IgD-negative memory B cell (primary cell): ENCODE measurements around the gene METTL3. TPM values are rescaled to one million over a fixed set of nuclear protein-coding genes. Genes with fewer than 3 reads are reported as not detected.

Experiments used
- H3K27ac Mint-ChIP-seq, 3 donors: one replicate each; pipeline ENCODE4 v1.8.0; 2020 to 2022; ENCODE audit warnings: mild to moderate bottlenecking in 3 of 3, mixed read lengths in 3 of 3, moderate library complexity in 1 of 3
- H3K27me3 Mint-ChIP-seq: one replicate; pipeline ENCODE4 v1.8.0; 2021; ENCODE audit warnings: mixed read lengths
- H3K36me3 Mint-ChIP-seq: one replicate; pipeline ENCODE4 v1.8.0; 2020; ENCODE audit warnings: mild to moderate bottlenecking, mixed read lengths
- H3K4me1 Mint-ChIP-seq, 3 donors: one replicate each; pipeline ENCODE4 v1.8.0; 2020 to 2022; ENCODE audit warnings: mixed read lengths in 3 of 3, mild to moderate bottlenecking in 1 of 3
- H3K4me3 Mint-ChIP-seq, 4 donors: one replicate each; pipeline ENCODE4 v1.8.0; 2020 to 2022; ENCODE audit warnings: mild to moderate bottlenecking in 4 of 4, mixed read lengths in 4 of 4, moderate library complexity in 3 of 4
- H3K9me3 Mint-ChIP-seq, 3 donors: one replicate each; pipeline ENCODE4 v1.8.0; 2020 to 2021; ENCODE audit warnings: mixed read lengths in 3 of 3, mild to moderate bottlenecking in 1 of 3
- polyA plus RNA-seq: library from polyadenylated mRNA; unstranded; fragments of 300-500 nt; fragmentation: Illumina TruSeq; gene quantifications from one replicate; pipeline ENCODE4 v1.2.3, GENCODE V29; 2021

Gene METTL3
- polyA plus RNA-seq, 1 donor from 2014 or later: 20.6 TPM

DNA sequence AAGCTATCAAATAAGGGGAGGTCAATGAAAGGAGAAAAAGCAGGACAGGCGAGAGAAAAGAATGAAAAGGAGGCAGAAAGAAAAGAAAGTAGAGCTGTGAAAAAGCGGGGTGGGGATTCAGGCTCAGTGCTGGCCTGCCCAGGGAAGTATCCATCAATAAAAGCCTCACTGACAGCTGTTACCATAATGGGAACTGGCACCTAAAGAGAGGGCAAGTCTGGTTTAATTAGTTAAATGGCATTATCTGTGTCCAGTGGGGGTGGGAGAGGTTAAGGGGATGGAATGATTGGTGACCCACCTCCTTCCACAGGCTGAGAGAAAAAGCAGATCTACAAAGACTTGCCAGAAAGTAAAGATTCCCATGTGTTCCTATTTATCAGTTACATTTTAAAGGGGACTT, 7.6 kb upstream of the METTL3 start:
- Mint-ChIP-seq H3K27me3 (peaks cover 14% of the 10 kb centered on the region), H3K4me1 (no peaks in the 10 kb centered on the region), H3K4me3 (peak overlapping the region in 1 of 4 donors; percentile 77), H3K36me3 (no peaks in the 10 kb centered on the region), H3K9me3 (no peaks in the 10 kb centered on the region), H3K27ac (no peak overlapping the region)

DNA sequence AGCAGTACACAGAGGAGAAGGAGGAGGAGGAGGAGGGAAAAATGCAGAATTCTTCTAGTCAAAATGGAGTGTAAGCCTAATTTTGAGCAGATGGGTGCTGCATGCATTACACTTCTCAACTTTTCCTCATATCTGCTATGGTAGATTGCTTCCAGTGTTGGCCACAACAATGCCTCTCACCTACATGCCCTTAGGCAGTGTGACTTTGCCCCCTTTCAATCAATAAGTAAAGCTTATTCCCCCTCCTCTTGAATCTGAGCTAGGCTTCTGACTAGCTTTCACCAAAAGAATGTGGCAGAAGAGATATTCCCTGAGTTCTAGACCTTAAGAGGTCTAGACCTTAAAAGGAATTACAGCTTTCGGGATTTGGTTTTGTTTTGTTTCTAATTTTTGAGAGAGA, 3.2 kb upstream of the METTL3 start:
- Mint-ChIP-seq H3K4me1 (peaks cover 16 to 19% (median 17%) of the 10 kb centered on the region in 3 donors), H3K4me3 (peak overlapping the region in 1 of 4 donors; percentile 22), H3K9me3 (peaks cover 0 to 4% (median 0%) of the 10 kb centered on the region in 3 donors), H3K27me3 (peaks cover 10% of the 10 kb centered on the region), H3K36me3 (peaks cover 3% of the 10 kb centered on the region), H3K27ac (no peak overlapping the region)

DNA sequence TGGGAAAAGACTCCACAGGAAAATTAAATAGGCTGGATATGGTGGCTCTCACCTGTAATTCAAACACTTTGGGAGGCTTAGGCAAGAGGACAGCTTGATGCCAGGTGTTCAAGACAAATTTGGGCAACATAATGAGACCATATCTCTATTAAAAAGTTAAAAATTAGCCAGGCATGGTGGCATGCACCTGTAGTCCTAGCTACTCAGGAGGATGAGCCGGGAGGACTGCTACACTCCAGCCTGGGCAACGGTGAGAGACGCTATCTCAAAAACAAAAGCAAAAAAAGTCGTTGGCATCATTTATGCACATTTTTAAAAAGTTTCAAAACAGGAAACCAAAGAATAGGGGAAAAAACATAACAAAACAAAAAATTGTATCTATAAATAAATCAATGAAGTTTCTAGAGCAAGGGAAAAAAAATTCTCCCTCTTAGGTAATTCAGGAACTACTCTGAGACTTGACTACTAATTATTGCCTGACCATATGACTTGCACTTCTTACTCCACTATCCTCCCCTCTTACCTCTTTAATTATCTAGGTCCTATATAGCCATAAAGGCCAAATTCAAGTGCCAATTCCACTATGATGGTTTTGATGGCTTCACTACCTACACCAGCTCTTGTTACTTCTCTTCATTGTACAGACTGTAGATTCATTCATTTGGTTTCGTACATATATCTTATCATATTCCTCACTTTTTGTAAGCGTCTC, 1.6 kb downstream of the METTL3 start:
- Mint-ChIP-seq H3K4me1 (peaks cover 21 to 37% (median 33%) of the 10 kb centered on the region in 3 donors), H3K4me3 (peak overlapping the region; percentile 98 to 100 (median 100)), H3K27me3 (peaks cover 2% of the 10 kb centered on the region), H3K27ac (peak overlapping the region in 2 of 3 donors; percentile 47 to 80), H3K9me3 (peaks cover 0 to 4% (median 0%) of the 10 kb centered on the region in 3 donors), H3K36me3 (peaks cover 3% of the 10 kb centered on the region)

DNA sequence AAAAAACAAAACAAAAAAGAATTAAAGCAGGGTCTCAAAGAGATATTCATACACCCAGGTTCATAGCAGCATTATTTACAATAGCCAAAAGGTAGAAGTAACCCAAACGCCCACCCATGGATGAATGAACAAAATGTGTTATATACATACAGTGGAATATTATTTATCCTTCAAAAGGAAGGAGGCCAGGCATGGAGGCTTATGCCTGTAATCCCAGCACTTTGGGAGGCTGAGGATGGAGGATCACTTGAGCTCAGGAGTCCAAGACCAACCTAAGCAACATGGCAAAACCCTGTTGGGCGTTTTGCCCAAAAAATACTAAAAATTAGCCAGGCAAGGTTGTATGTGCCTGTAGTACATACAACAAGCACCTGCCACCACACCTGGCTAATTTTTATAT, 4.6 kb downstream of the METTL3 start:
- H3K27ac Mint-ChIP-seq: no peak overlapping the region
- peaks cover 0 to 2% (median 0%) of the 10 kb centered on the region in 3 donors for H3K9me3 Mint-ChIP-seq
- H3K4me3 Mint-ChIP-seq: no peak overlapping the region
- no peaks in the 10 kb centered on the region for H3K36me3 Mint-ChIP-seq
- H3K27me3 Mint-ChIP-seq: peaks cover 2% of the 10 kb centered on the region
- H3K4me1 Mint-ChIP-seq: peaks cover 21 to 34% (median 33%) of the 10 kb centered on the region in 3 donors

DNA sequence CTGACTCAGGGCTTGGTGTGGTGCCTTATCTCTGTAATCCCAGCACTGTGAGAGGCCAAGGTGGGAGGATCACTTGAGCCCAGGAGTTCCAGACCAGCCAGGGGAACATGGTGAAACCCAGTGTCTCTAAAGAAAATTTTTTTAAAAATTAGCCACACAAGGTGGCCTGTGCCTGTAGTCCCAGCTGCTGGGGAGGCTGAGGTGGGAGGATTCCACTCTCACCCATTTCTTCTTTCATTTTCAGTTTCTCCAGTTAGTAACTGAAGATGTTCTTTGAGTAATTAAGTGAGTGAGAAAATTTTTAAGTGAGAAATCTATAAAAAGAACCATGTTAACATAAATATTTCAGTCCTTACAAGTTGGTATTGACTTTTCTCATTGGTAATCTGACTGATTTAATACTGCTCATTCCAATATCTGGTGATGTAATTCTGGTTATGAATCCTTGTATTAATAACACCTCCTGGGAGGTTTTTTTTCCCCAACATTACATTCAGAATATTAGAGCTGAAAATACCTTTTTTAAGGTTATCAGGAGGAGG, 6.1 kb downstream of the METTL3 start:
- no peak overlapping the region for H3K4me3 Mint-ChIP-seq

DNA sequence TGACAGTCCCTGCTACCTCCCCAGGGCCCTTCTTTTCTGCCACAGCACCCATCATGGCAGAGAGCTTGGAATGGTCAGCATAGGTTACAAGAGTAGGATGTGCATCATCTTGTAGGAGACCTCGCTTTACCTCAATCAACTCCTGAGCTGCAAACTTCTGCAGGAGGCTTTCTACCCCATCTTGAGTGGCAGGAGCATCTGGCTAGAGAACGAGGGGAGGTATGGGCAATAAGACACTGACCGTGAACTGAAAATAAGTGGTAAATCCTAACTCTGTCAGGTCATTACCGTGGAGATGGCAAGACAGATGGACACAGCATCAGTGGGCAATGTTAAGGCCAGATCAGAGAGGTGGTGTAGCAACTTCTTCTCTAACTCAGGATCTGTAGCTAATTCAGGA, 7.8 kb downstream of the METTL3 start:
- no peak overlapping the region for H3K27ac Mint-ChIP-seq
- no peaks in the 10 kb centered on the region for H3K27me3 Mint-ChIP-seq
- peaks cover 5 to 16% (median 14%) of the 10 kb centered on the region in 3 donors for H3K4me1 Mint-ChIP-seq
- H3K9me3 Mint-ChIP-seq: no peaks in the 10 kb centered on the region
- H3K4me3 Mint-ChIP-seq: no peak overlapping the region
- H3K36me3 Mint-ChIP-seq: no peaks in the 10 kb centered on the region

More for the DNA sequence above, 6.1 kb downstream of the METTL3 start:
- Mint-ChIP-seq H3K4me1 (peaks cover 13 to 28% (median 22%) of the 10 kb centered on the region in 3 donors), H3K27me3 (no peaks in the 10 kb centered on the region), H3K36me3 (no peaks in the 10 kb centered on the region), H3K9me3 (no peaks in the 10 kb centered on the region), H3K27ac (peak overlapping the region in 1 of 3 donors; percentile 50)

DNA sequence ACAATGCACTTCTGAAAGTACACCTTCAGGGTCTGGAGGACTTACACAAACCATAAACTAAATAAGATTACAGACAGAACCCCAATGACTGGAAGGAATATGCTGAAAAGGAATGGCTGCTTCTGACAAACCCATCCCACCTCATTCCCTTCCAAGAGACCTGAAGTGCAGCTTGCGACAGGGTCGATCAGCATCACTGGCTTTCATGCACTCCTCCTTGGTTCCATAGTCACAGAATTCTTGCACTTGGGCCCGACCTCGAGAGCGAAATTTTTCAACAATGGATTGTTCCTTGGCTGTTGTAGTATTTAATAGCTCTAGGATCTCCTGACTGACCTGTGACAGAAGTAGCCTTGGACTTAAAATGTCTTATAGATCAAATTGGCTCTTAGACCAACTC, 9.6 kb downstream of the METTL3 start:
- no peaks in the 10 kb centered on the region for H3K27me3 Mint-ChIP-seq
- H3K36me3 Mint-ChIP-seq: no peaks in the 10 kb centered on the region
- H3K27ac Mint-ChIP-seq: no peak overlapping the region
- H3K4me3 Mint-ChIP-seq: no peak overlapping the region
- H3K9me3 Mint-ChIP-seq: no peaks in the 10 kb centered on the region
- peaks cover 3 to 10% (median 8%) of the 10 kb centered on the region in 3 donors for H3K4me1 Mint-ChIP-seq

DNA sequence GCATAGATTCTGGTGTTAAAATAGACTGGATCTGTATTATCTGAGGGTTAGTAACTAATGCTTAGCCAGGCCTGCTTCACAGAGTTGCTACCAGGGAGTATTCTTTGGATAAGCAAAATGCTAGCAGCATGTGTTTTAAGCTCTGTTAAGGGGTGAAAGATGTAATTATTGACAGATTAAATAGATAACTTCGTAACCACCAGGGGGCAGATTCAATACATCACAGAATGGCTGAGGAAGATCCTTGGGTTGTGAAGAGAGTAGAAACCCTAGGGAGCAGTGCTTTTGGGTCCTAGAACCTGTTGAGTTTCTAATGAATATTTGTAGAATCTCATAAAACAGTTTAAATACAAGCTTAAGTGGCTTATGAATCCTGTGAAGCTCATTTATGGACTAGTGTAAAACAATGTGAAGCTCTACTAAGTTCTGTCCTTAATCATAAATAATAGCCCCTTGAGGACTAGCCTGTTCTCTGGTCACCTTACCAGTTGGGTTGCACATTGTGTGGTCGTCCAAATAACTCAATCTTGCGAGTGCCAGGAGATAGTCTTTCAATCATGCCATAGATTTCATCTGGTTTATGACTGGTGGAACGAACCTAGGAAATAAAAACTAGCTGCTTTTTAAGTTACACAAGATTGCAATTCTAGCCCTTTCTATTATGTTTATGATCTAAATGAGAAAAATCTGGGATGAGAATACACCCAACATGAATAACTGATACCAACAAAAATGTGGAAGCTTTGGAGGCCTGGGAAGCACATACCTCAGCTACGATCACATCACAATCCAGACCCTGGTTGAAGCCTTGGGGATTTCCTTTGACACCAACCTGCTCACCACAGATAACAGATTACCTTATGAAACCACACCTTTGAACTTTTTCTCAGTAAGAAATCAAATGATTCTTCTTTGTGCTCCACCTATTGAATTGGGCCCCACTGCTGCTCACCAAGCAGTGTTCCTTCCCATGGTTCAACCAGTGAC, 12.3 kb downstream of the METTL3 start:
- Mint-ChIP-seq H3K4me3 (no peak overlapping the region), H3K9me3 (no peaks in the 10 kb centered on the region), H3K27ac (no peak overlapping the region), H3K27me3 (no peaks in the 10 kb centered on the region), H3K4me1 (no peaks in the 10 kb centered on the region), H3K36me3 (no peaks in the 10 kb centered on the region)

DNA sequence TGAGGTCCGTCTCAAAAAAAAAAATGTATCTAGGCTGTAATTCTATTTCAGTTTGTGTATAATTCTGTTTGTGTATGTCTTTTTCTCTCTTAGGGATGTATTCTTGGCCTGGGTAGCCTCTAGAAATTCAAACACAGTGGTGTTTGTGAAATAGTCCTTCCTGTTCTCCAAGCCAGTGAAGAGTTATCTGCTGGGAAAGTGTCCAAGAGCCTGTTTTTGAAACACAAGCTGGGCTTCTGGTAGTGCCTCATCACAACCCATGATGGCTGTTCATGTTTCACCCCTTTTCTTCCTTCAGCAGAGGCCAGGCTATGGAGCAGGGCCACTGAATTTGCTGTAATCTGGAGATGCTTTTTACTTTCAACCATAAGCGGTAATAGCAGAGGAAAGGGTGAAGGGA, 14.7 kb downstream of the METTL3 start:
- H3K4me1 Mint-ChIP-seq: no peaks in the 10 kb centered on the region
- H3K4me3 Mint-ChIP-seq: no peak overlapping the region
- no peaks in the 10 kb centered on the region for H3K36me3 Mint-ChIP-seq
- H3K27me3 Mint-ChIP-seq: no peaks in the 10 kb centered on the region
- H3K9me3 Mint-ChIP-seq: no peaks in the 10 kb centered on the region
- peak overlapping the region in 1 of 3 donors; percentile 19 for H3K27ac Mint-ChIP-seq

DNA sequence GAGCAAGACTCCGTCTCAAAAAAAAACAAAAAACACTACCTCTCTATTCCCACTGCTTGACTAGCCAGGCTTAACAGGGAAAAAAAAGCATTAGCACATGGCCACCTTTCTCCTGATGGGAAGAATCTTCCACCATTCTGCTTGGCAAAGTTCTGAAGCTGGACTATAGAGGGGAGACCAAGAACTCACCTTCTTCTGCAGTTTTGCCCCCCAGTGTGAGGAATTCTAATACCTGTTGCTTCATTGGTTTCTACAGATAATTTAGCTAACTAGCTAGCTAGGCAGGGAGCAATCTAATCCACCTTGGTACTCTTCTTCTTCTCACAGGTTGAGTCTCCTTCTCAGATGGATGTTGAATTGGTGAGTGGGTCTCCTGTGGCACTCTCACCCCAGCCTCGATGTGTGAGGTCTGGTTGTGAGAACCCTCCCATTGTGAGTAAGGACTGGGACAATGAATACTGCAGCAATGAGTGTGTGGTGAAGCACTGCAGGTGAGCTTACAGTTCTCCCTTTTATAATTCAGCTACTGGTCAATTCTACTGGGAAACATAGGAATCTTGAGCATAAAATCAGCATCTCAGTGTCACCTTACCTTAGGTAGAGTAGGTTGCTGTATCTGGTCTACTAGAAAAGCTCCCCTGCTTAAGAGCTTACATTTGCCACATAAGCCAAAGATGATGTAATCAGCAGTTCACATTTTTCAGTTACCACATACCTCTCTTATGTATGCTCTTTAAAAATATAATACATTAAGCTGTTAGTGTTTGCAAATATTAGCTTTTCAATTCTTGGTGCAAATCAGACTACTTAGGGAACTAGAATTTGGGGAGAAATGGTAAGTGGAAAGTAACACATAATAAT, 16.0 kb downstream of the METTL3 start:
- no peaks in the 10 kb centered on the region for H3K36me3 Mint-ChIP-seq

DNA sequence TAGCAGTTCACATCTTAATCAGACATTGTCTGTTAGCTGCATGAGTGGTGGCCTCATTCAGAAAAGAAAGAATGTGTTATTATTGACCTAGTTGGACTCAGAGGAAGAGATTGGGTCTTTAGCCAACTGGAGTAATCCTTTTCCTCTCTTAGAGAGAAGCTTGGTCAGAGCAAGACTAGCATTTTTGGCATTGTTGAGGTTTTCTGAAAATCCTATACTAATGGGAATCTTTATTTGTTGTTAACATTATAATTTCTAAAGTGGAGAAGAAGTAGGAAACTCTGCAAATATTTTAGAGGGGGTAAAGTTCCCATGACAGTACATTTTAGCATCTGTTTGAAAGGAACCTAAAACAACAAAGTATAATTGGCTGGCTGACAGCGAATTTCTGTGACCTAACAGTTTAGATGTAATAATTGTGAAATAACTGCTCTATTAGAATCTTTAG, 24.5 kb downstream of the METTL3 start:
- H3K27ac Mint-ChIP-seq: no peak overlapping the region
- H3K4me1 Mint-ChIP-seq: peaks cover 0 to 5% (median 3%) of the 10 kb centered on the region in 3 donors
- H3K9me3 Mint-ChIP-seq: no peaks in the 10 kb centered on the region
- no peaks in the 10 kb centered on the region for H3K27me3 Mint-ChIP-seq
- no peak overlapping the region for H3K4me3 Mint-ChIP-seq
- no peaks in the 10 kb centered on the region for H3K36me3 Mint-ChIP-seq

More for the DNA sequence above, 16.0 kb downstream of the METTL3 start:
- Mint-ChIP-seq H3K27ac (no peak overlapping the region), H3K27me3 (no peaks in the 10 kb centered on the region), H3K4me1 (no peaks in the 10 kb centered on the region), H3K9me3 (no peaks in the 10 kb centered on the region), H3K4me3 (no peak overlapping the region)

DNA sequence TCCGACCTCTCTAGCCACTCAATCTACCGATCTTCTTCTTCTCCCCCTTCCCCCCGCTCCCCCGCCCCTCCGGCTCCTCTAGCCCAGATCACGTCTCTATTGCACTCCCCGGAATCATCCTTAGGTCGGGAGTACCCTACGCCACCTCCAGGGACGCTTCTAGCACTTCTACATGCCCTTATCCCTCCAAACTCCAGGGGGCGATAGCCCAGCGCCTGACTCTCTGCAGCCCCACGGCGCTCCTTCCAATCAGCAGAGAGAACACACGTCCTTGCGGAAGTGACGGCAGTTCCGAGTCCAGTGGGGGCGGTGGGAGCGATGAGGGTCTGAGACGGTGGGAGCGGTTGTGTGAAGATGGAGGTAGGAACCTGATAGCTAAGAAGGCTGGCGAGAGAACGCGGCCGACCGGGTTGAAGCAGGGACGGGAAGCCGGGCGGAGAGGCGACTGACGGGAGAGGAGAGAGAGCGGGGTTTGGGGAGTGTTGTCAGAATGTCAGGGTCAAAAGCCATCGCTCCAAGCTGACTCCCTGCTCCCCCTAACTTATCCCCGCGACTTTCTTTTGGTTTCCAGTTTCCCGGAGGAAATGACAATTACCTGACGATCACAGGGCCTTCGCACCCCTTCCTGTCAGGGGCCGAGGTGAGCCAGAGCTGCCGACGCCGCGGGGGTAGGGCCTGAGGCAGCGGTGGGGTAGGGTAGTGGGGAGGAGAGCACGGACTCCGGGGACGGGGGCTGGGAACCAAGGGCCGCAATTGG, 34.0 kb downstream of the METTL3 start, which contains the start of the genes RAB2B and TOX4:
TSS of gene RAB2B (minus strand) at position 35 of the 757 bp plus-strand sequence. CDS start 87 bp downstream, outside the sequence.
TSS of gene TOX4 (plus strand) at position 271 of the 757 bp plus-strand sequence. CDS start at position 355, 84 bp downstream.
- H3K27ac Mint-ChIP-seq: peak within 1 kb of the TSS; percentile 84 to 99 (median 99)
- no peaks in the 10 kb centered on the region for H3K36me3 Mint-ChIP-seq
- no peaks in the 10 kb centered on the region for H3K9me3 Mint-ChIP-seq
- H3K4me1 Mint-ChIP-seq: peaks cover 15 to 33% (median 20%) of the 10 kb centered on the region in 3 donors
- H3K27me3 Mint-ChIP-seq: no peaks in the 10 kb centered on the region
- H3K4me3 Mint-ChIP-seq: peak within 1 kb of the TSS; percentile 93 to 100 (median 99)

DNA sequence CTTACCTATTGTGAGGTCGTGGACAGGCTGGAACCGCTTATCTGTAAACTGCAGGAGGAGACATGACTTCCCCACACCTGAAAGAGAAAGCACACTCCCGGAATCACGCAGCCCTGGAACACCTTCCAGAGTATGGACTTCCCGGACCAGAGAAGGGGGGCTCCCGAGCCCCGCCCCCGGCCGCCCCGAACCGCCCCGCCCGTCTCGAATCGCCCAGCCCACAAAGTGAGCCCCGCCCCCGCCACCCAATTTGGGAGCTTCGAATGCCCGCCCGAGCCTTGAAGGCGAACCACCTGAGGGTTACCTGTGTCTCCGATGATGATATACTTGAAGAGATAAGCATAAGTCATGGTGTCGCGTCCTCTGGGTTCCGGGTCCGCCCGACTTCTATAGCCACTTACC, 34.6 kb downstream of the METTL3 start:
- Mint-ChIP-seq H3K36me3 (no peaks in the 10 kb centered on the region), H3K27ac (peak overlapping the region; percentile 84 to 99 (median 99)), H3K27me3 (no peaks in the 10 kb centered on the region), H3K9me3 (no peaks in the 10 kb centered on the region), H3K4me1 (peaks cover 16 to 33% (median 20%) of the 10 kb centered on the region in 3 donors), H3K4me3 (peak overlapping the region; percentile 93 to 100 (median 99))
